Colonic mucosa (tissue), 4 donors: ENCODE results near the gene PLCB1. TPM values are rescaled to one million over a fixed set of nuclear protein-coding genes. Genes with fewer than 3 reads are reported as not detected.

ENCODE experiments used
- DNase-seq: peaks from one replicate; pipeline ENCODE4 v3.0.0-alpha.2; 2020
- H3K27ac ChIP-seq: fragments of 200-600 bp; one replicate; pipeline ENCODE4 v1.8.0; 2021
- H3K27me3 ChIP-seq: fragments of 200-600 bp; one replicate; pipeline ENCODE4 v1.8.0; 2021
- H3K36me3 ChIP-seq: fragments of 200-600 bp; one replicate; pipeline ENCODE4 v1.8.0; 2021
- H3K4me1 ChIP-seq: fragments of 200-600 bp; one replicate; pipeline ENCODE4 v1.8.0; 2021; ENCODE audit warnings: mild to moderate bottlenecking
- H3K4me3 ChIP-seq: fragments of 200-600 bp; one replicate; pipeline ENCODE4 v1.8.0; 2021
- H3K9ac ChIP-seq, 2 donors: one replicate each; pipeline ENCODE4 v1.7.0; 2013; ENCODE audit warnings: control low read depth in 2 of 2, low read depth in 2 of 2, low read length in 2 of 2
- H3K9me3 ChIP-seq: fragments of 200-600 bp; one replicate; pipeline ENCODE4 v1.8.0; 2021
- intact Hi-C: fragments of 100-400 bp; cut with DNase I; formaldehyde crosslinking; loops from one replicate; pipeline ENCODE4 v1.14.1; 2022
- total RNA-seq, 2 donors: library from RNA; stranded (reverse); fragmentation: NEBNext Ultra II Directional in 1 of 2; extraction: Animal tissue kit (Norgen Biotek cat#: 25700) in 1 of 2; gene quantifications; one replicate each; pipeline ENCODE4 v1.2.1, GENCODE V29; 2021
- TF ChIP-seq, protein P1 (sequence below): fragments of 200-600 bp; IDR thresholded peaks from one replicate; pipeline ENCODE4 v1.8.0; 2022; ENCODE audit warnings: antibody characterized with exemption, mild to moderate bottlenecking
- donor health status: healthy.
- donor health status: DM: no; HTN: no; CAD: no.
- donor health status: DM: no; HTN: no; CAD: no.

PLCB1 gene
- total RNA-seq, 2 donors from 2014 or later: 8.3 to 9.6 TPM

DNA sequence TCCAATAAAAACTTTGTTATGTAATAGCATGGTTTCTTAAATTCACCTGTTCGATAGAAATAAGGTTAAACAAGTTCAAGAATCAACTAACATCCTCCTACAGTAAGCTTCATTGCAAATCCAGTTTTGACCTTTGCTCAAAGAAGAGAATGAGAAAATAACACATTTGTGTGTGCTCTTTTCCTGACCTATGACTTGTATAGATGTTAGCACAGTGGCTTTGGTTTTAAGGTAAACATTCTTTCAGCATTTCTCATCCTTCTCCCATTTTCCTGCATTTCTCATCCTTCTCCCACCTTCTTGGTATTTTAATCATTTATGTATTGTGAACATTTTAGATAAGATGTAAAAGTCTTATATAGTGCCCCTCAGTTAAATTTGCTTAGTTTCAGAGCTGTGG lies 73.9 kb downstream of the PLCB1 start:
- no peaks in the 10 kb centered on the region for H3K9me3 ChIP-seq
- H3K9ac ChIP-seq: no peak overlapping the region
- H3K36me3 ChIP-seq: no peaks in the 10 kb centered on the region
- no peak overlapping the region for H3K27ac ChIP-seq
- H3K4me1 ChIP-seq: no peaks in the 10 kb centered on the region
- DNase-seq: no peak
- no peaks in the 10 kb centered on the region for H3K27me3 ChIP-seq
- intact Hi-C loops: no loop called here
- TF ChIP-seq, protein P1, sequence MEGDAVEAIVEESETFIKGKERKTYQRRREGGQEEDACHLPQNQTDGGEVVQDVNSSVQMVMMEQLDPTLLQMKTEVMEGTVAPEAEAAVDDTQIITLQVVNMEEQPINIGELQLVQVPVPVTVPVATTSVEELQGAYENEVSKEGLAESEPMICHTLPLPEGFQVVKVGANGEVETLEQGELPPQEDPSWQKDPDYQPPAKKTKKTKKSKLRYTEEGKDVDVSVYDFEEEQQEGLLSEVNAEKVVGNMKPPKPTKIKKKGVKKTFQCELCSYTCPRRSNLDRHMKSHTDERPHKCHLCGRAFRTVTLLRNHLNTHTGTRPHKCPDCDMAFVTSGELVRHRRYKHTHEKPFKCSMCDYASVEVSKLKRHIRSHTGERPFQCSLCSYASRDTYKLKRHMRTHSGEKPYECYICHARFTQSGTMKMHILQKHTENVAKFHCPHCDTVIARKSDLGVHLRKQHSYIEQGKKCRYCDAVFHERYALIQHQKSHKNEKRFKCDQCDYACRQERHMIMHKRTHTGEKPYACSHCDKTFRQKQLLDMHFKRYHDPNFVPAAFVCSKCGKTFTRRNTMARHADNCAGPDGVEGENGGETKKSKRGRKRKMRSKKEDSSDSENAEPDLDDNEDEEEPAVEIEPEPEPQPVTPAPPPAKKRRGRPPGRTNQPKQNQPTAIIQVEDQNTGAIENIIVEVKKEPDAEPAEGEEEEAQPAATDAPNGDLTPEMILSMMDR: no peak
- no peak overlapping the region for H3K4me3 ChIP-seq

DNA sequence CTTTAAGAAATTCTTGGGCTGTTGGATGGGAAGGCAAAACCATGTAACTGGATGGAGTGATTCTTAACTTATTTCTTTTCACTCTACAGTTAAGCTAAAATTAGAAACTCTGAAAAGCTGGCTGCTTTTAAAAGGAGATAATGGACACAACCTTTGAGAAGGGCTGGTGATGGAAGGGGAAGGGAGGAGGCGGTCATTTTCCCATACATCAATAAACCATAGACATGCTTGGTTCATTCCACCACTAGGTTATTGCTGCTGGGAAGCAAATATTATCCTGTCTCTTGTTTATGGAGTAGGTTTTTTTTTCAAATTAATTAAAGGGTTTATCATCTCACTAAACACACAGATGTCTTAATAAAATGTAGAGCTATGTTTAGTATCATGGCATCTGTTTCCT lies 76.2 kb downstream of the PLCB1 start:
- Histone ChIP-seq H3K9me3 (no peaks in the 10 kb centered on the region), H3K36me3 (no peaks in the 10 kb centered on the region), H3K4me1 (no peaks in the 10 kb centered on the region), H3K4me3 (no peak overlapping the region), H3K27me3 (no peaks in the 10 kb centered on the region), H3K9ac (no peak overlapping the region), H3K27ac (no peak overlapping the region)
- TF ChIP-seq, protein P1: no peak
- no peak for DNase-seq
- intact Hi-C loops: no loop called here

DNA sequence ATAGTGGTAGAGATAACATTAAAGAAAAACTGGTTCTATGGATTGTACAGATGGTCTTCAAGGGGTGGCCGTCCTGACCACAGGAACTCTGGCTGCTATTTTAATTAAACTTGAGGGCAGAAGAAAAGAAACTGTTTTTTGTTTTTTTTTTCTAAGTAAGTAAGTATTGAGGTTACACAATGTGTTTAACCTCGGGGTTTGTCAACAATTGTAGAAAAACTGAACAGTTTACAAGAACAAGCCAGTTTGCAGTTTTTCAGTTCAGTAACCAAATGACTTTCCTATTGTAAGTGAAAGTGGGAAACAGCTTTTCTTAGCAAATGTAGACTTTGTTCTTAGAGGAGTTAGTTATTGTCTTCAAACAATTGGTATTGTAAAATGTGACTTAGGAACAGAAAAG lies 77.0 kb downstream of the PLCB1 start:
- H3K27me3 ChIP-seq: no peaks in the 10 kb centered on the region
- no peaks in the 10 kb centered on the region for H3K9me3 ChIP-seq
- no peaks in the 10 kb centered on the region for H3K36me3 ChIP-seq
- no peak for DNase-seq
- H3K4me1 ChIP-seq: no peaks in the 10 kb centered on the region
- H3K4me3 ChIP-seq: no peak overlapping the region
- H3K27ac ChIP-seq: no peak overlapping the region
- no peak overlapping the region for H3K9ac ChIP-seq
- intact Hi-C loops: no loop called here
- TF ChIP-seq, protein P1: no peak

DNA sequence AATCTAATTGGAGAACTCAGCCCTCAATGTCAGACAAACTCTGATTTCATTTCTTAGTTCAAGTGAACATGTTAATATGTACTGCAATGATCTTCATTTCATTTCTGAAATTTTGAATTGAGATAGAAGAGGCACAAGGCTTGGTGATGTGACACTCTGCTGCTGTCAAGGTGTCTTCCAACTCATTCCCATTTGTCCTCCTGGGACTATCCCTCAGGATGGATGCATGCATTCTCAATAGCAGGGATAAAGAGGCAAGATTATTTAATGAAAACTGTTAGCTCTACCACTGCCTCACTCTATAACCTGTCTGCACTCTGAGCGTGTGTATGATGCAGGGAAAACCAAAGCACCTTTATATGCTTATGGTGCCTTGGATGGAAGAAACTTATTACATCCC lies 78.7 kb downstream of the PLCB1 start:
- TF ChIP-seq, protein P1: no peak
- no peak overlapping the region for H3K27ac ChIP-seq
- intact Hi-C loops: no loop called here
- H3K36me3 ChIP-seq: no peaks in the 10 kb centered on the region
- H3K9me3 ChIP-seq: no peaks in the 10 kb centered on the region
- H3K27me3 ChIP-seq: no peaks in the 10 kb centered on the region
- H3K4me3 ChIP-seq: no peak overlapping the region
- DNase-seq: no peak
- no peaks in the 10 kb centered on the region for H3K4me1 ChIP-seq
- no peak overlapping the region for H3K9ac ChIP-seq

DNA sequence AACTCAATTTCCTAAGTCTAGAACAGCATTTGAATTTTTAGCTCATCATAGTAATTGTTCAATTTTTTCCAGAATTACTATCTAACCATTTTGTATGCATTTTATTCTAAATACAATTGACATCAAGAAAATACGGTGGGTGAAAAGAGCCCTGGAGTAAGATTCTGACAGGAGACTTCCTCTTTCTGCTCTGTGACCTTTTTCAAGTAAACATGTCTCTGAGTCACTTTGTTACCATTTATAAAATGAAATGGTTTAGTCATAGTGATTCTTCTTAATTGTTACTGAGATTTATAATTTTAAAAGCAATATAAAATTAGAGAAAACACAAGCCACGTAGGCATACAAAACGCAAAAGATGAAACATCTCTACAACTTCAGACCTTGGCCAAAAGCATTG lies 80.2 kb downstream of the PLCB1 start:
- DNase-seq: no peak
- Histone ChIP-seq H3K9me3 (no peaks in the 10 kb centered on the region), H3K4me1 (no peaks in the 10 kb centered on the region), H3K4me3 (no peak overlapping the region), H3K27me3 (no peaks in the 10 kb centered on the region), H3K36me3 (no peaks in the 10 kb centered on the region), H3K27ac (no peak overlapping the region), H3K9ac (no peak overlapping the region)
- TF ChIP-seq, protein P1: no peak
- intact Hi-C loops: no loop called here

DNA sequence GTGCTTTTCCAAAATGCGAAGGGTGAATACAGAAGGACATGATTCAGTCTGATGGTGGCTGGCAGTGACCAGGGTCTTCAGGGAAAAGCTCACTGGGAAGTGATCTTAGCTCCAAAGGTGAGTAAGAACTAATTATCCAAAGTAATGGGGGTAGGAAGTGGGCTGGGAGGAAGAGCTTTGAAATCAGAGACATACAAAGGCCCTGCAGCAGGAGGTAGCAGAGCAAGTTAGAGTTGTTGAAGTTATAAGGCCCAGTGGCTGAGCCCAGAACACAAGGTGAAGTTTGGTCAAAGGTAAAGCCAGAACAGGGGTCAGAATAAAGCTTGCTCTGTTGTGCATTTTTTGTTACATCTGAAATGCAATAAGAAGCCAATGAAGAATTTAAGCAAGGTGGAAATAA lies 81.2 kb downstream of the PLCB1 start:
- no peak overlapping the region for H3K4me3 ChIP-seq
- no peaks in the 10 kb centered on the region for H3K27me3 ChIP-seq
- H3K36me3 ChIP-seq: no peaks in the 10 kb centered on the region
- no peak for DNase-seq
- no peak overlapping the region for H3K9ac ChIP-seq
- no peaks in the 10 kb centered on the region for H3K9me3 ChIP-seq
- H3K27ac ChIP-seq: no peak overlapping the region
- intact Hi-C loops: no loop called here
- no peaks in the 10 kb centered on the region for H3K4me1 ChIP-seq
- TF ChIP-seq, protein P1: no peak
